A673 (cell line): ENCODE measurements around the gene SNX8. TPM values are rescaled to one million over a fixed set of nuclear protein-coding genes. Genes with fewer than 3 reads are reported as not detected.

Source experiments
- BruUV-seq: library from RNA; stranded (reverse); fragments of 400-500 nt; replicated peaks from 2 replicates; lab custom pipeline; 2021; lab: Mats Ljungman, UMichigan
- CTCF ChIA-PET: fragments of 300-600 bp; sonication (Branson Sonifier 250); formaldehyde crosslinking; loops from one replicate; lab custom pipeline; 2022; ENCODE audit warnings: antibody characterized with exemption; lab: Charles Lee
- POLR2A ChIA-PET: fragments of 300-600 bp; sonication (Branson Sonifier 250); formaldehyde crosslinking; loops from one replicate; lab custom pipeline; 2022; ENCODE audit warnings: antibody characterized with exemption; ENCODE audit not compliant: low non-redundant PET; lab: Charles Lee
- DNase-seq: peaks from one replicate; pipeline ENCODE4 v3.0.0-alpha.2; 2015; ENCODE audit warnings: low spot score
- H3K27ac ChIP-seq: fragments of 200-600 bp; sonication (generic); 2 replicates; pipeline ENCODE4 v1.5.1; 2016; ENCODE audit warnings: mixed run types, low read depth, mild to moderate bottlenecking, mixed read lengths, antibody characterized with exemption, low read length; ENCODE audit not compliant: poor library complexity, severe bottlenecking
- H3K27me3 ChIP-seq: fragments of 200-600 bp; sonication (generic); replicated peaks from 2 replicates; pipeline ENCODE4 v1.6.1; 2017; ENCODE audit warnings: mixed run types, low read depth, mild to moderate bottlenecking, mixed read lengths, antibody characterized with exemption, low read length; ENCODE audit not compliant: insufficient read depth, poor library complexity
- H3K36me3 ChIP-seq: fragments of 200-600 bp; sonication (generic); 2 replicates; pipeline ENCODE4 v1.6.1; 2016; ENCODE audit warnings: mixed run types, mild to moderate bottlenecking, mixed read lengths, antibody characterized with exemption, low read length; ENCODE audit not compliant: insufficient read depth, poor library complexity, severe bottlenecking
- H3K4me1 ChIP-seq: fragments of 200-600 bp; sonication (generic); 2 replicates; pipeline ENCODE4 v1.6.1; 2017; ENCODE audit warnings: mixed run types, mild to moderate bottlenecking, mixed read lengths, antibody characterized with exemption, low read length; ENCODE audit not compliant: insufficient read depth, poor library complexity, severe bottlenecking
- H3K4me3 ChIP-seq: fragments of 200-600 bp; sonication (generic); 2 replicates; pipeline ENCODE4 v1.5.1; 2016; ENCODE audit warnings: low read depth, mixed run types, mild to moderate bottlenecking, mixed read lengths, low read length; ENCODE audit not compliant: poor library complexity, severe bottlenecking
- H3K9me3 ChIP-seq: fragments of 200-600 bp; sonication (generic); 2 replicates; pipeline ENCODE4 v1.6.1; 2016; ENCODE audit warnings: mixed run types, low read depth, mild to moderate bottlenecking, mixed read lengths, antibody characterized with exemption, low read length; ENCODE audit not compliant: poor library complexity, severe bottlenecking
- EZH2 ChIP-seq: fragments of 200-600 bp; sonication (generic); IDR thresholded peaks from 2 replicates; pipeline ENCODE4 v1.6.1; 2017; ENCODE audit warnings: borderline replicate concordance, low read depth, mild to moderate bottlenecking, mixed read lengths, antibody characterized with exemption, low read length; ENCODE audit not compliant: poor library complexity, severe bottlenecking
- intact Hi-C: fragments of 100-400 bp; cut with micrococcal nuclease; formaldehyde crosslinking; loops from one replicate; pipeline ENCODE4 v1.10.0; 2022; ENCODE audit not compliant: unreplicated experiment
- total RNA-seq: library from RNA; stranded (reverse); gene quantifications from 2 replicates; pipeline ENCODE4 v1.2.3, GENCODE V29; 2021
- TF ChIP-seq, protein P1 (sequence below): fragments of 300-800, 200-600 bp; sonication (generic); conservative IDR thresholded peaks from 2 replicates; pipeline ENCODE4 v1.5.1; 2017; ENCODE audit warnings: low read depth, mild to moderate bottlenecking, antibody characterized with exemption, low read length, moderate library complexity, mixed read lengths

SNX8 gene
- total RNA-seq, 1 experiment from 2014 or later = 42.9 TPM

DNA sequence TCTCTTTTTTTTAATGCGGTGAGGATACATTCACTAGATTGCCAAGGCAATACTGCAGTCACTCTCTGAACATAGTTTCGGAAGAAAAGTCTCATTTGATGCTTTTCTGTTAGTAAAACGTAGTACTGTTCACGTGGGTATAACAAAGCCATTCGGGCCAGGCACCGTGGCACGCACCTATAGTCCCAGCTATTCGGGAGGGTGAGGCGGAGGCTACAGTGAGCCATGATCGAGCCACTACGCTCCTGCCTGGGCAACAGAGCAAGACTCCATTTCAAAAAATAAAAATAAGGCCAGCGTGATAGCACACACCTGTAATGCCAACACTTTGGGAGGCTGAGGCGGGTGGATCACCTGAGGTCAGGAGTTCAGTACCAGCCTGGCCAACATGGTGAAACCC is 24.6 kb downstream of the SNX8 start:
- TF ChIP-seq, protein P1, sequence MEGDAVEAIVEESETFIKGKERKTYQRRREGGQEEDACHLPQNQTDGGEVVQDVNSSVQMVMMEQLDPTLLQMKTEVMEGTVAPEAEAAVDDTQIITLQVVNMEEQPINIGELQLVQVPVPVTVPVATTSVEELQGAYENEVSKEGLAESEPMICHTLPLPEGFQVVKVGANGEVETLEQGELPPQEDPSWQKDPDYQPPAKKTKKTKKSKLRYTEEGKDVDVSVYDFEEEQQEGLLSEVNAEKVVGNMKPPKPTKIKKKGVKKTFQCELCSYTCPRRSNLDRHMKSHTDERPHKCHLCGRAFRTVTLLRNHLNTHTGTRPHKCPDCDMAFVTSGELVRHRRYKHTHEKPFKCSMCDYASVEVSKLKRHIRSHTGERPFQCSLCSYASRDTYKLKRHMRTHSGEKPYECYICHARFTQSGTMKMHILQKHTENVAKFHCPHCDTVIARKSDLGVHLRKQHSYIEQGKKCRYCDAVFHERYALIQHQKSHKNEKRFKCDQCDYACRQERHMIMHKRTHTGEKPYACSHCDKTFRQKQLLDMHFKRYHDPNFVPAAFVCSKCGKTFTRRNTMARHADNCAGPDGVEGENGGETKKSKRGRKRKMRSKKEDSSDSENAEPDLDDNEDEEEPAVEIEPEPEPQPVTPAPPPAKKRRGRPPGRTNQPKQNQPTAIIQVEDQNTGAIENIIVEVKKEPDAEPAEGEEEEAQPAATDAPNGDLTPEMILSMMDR = no peak
- no peak for TF ChIP-seq EZH2
- no peaks in the 10 kb centered on the region for H3K27me3 ChIP-seq
- no peak overlapping the region for H3K27ac ChIP-seq
- H3K4me3 ChIP-seq = no peak overlapping the region
- no peaks in the 10 kb centered on the region for H3K4me1 ChIP-seq
- intact Hi-C loops = no loop called here
- no peaks in the 10 kb centered on the region for H3K36me3 ChIP-seq
- no peak for DNase-seq
- no TSS peak for BruUV-seq
- no peaks in the 10 kb centered on the region for H3K9me3 ChIP-seq
- ChIA-PET POLR2A (no interaction called here), CTCF (no interaction called here)

DNA sequence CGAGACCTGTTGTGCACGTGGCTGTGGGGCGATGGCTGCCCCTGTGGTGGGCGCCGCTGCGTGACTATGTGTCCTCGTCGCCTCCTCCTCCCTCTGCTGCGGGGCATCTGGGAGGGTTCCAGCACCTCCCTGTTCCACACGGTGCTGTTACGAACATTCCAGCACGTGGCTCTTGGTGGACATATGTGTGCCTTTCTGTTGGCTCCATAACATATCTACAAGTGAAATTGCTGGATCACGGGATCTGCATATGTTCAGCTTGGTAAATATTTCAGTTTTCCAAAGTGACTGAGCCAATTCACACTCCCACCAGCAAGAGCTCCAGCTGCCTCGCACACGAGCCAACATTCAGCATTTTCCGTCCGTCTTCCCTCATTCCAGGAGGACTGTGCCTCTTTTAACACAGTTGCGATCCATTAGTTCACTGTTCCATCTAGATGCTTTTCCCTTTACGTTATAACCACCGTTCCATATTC is 25.1 kb downstream of the SNX8 start:
- DNase-seq = no peak
- TF ChIP-seq, protein P1 = no peak
- no peak for TF ChIP-seq EZH2
- BruUV-seq = no TSS peak
- H3K4me1 ChIP-seq = no peaks in the 10 kb centered on the region
- H3K9me3 ChIP-seq = no peaks in the 10 kb centered on the region
- ChIA-PET POLR2A (no interaction called here), CTCF (no interaction called here)
- intact Hi-C loops = no loop called here
- H3K4me3 ChIP-seq = no peak overlapping the region
- H3K27me3 ChIP-seq = no peaks in the 10 kb centered on the region
- H3K27ac ChIP-seq = no peak overlapping the region
- H3K36me3 ChIP-seq = no peaks in the 10 kb centered on the region

DNA sequence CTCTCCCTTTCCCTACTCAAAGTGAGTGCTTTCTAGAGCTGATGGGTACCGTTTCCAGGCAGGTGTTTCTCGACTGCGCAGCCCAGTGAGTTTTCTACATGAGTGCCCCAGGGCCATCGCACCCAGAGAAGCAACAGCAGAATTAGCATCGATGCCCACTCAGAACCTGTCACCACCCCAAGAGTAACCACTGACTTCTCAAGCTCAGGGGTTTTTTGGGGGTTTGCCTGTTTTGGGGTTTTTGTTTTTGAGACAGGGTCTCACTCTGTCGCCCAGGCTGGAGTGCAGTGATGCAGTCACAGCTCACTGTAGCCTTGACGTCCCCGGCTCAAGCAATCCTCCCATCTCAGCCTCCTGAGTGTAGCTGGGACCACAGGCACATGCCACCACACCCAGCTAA is 25.7 kb downstream of the SNX8 start:
- H3K36me3 ChIP-seq = no peaks in the 10 kb centered on the region
- H3K27ac ChIP-seq = no peak overlapping the region
- CTCF ChIA-PET = no interaction called here
- intact Hi-C loops = no loop called here
- TF ChIP-seq, protein P1 = no peak
- TF ChIP-seq EZH2 = no peak
- no peaks in the 10 kb centered on the region for H3K9me3 ChIP-seq
- no peak overlapping the region for H3K4me3 ChIP-seq
- BruUV-seq = no TSS peak
- no peaks in the 10 kb centered on the region for H3K4me1 ChIP-seq
- H3K27me3 ChIP-seq = no peaks in the 10 kb centered on the region
- POLR2A ChIA-PET = no interaction called here
- no peak for DNase-seq
